Measurements from ENCODE around the gene TMSB4X.
A peak's percentile ranks its signal among the peaks of the same experiment; 100 is the strongest.
"Not testable (repeated sequence)": the region's sequence is repeated elsewhere in the genome, so short reads cannot be mapped to it uniquely, and the experiment has no call there.

The TMSB4X gene

DNA sequence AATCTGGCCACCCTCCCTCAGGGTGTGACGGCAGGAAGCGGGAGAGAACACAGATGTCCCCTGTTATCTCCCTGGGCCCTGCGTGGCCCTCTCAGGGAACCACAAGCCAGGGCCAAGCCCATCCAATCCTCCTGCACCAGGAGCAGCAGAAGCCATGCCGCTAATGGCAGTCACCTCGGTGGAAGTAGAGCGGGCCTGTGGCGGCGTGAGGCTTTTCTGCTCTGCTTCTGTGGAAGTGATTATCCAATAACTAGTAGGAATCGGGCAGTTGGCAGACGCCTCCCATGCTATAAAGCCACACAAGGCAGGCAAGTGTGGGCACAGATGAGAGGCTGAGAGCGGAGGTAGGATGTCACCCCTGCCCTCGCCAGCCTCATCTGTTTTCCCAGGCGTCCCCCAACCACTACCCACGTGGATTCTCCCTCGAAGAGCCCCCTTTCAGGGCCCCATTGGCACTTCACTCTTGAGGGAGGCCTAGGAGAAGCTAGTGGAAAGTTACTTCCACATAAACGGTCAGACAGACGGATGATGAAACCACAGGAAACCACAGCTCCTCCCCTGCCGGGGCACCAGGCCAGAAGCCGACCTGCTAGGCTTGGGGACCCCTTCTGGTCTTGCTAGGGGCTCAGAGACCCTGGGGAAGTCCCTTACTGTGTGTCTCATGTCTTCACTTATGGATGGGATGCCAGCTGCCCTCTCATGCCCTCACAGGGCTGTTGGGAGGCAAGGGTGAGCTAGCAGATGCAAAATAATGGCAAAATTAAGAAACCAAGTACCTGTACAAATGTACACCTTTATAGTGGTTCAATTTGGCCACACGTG lies 18.8 kb upstream of the TMSB4X start:
- peak; percentile 50 for DNase-seq

DNA sequence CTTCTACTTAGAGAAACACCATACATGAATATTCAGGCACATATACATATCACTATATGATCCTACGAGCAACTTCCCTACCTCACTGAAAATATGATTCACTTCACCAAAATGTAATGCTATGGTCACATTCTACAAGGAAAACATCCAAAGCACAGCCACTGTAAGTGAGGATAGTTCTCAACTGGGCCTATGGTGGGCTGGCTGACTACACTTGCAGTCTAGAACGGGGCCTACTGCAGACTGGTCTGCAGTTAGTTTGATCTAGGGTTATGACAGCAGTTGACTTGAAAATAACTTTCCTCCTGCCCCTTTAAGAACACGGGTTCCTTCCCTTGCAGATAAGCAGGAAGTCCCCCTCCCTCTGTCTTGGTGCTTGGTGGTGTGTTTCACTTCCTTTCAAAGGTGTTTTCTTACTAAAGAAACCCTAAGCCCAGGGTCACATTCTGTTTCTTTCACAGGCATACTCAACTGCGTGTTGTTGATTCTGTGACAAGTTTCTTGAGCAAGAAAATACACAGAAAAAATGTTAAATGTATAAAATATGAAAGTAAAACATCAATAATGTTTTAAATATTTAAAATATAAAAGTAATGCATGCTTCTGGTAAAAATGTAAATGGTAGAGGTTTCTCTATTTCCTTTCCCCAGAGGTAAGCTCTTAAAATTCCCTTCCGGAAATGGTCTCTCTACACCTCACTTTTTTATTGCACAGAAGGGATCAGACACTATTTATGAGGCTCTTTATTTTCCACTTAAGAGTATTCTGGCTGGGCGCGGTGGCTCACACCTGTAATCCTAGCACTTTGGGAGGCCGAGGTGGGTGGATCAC lies 18.0 kb upstream of the TMSB4X start:
- DNase-seq, result no peak

DNA sequence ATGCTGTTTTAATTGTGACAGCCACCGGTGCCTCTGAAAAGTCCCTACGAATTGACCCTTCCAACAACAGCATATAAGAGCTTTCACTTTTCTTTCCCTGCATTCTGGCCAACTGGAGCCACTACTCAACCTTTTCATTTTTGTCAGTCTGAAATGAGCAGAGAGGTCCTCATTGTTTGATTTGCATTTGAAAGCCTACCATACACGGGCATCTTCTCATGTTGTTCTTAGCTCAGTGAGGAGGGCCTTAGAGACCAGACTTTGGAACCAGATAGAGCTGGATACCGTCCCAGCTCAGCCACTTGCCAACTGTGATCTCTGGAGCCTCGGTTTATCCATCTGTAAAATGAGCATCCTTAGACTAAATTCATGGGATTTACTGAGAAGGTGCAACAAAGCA lies 16.9 kb upstream of the TMSB4X start:
- DNase-seq, result no peak

DNA sequence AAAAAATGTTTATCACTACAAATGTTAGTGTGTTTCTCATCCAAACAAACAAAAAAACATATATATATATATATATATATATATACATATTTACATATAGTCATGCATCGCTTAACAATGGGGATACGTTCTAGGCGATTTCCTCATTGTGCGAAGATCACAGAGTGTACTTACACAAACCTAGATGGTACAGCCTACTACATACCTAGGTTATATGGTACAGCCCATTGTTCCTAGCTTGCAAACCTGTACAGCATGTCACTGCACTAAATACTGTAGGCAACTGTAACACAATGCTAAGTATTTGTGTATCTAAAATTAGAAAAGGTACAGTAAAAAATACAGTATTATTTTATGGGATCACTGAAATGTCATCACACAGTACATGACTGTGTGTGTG lies 16.4 kb upstream of the TMSB4X start:
- DNase-seq, result no peak

DNA sequence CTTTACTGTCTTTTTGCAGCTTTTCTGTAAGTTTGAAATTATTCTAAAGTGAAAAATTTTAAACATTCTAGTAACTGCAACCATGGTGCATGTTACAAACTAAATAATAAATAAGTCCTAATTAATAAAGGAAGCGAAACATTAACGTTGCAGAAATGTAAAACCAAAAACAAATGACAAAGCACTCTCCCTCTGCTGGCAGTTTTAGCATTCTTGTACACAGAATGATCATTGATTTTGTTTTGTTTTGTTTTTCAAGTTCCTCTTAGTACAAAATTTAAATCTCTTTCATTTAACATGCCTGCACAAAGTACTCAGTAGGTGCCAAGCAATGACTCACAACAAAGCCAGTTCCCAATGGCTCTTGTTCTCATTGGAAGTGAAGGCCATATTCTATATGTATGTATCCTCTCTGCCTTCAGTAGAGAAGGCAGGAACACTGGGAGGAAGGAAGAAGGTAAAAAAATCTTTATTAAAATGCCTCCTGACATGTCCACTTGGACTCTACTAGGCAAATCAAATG lies 13.7 kb upstream of the TMSB4X start:
- DNase-seq, result no peak

DNA sequence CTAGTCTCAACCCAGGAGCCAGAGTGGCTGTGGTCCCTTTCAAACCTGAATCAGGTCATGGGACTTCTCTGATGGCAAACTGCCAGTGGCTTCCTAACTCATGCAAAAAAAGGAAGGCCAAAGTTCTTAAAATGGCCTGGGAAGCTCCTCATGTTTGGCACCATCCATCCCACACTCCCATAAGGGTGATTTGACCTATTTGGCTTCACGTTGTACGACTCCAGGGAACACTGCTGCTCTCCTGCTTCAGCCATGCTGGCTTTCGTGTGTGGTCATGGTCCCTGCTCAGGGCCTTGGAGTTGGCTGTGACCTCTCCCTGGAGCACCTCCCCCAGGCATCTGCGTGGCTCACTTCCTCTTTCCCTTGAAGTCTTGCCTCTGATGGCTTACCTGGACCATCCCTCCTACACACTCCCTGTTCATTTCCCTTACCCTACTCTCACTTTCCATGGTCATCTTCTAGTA lies 12.8 kb upstream of the TMSB4X start:
- DNase-seq, result no peak

DNA sequence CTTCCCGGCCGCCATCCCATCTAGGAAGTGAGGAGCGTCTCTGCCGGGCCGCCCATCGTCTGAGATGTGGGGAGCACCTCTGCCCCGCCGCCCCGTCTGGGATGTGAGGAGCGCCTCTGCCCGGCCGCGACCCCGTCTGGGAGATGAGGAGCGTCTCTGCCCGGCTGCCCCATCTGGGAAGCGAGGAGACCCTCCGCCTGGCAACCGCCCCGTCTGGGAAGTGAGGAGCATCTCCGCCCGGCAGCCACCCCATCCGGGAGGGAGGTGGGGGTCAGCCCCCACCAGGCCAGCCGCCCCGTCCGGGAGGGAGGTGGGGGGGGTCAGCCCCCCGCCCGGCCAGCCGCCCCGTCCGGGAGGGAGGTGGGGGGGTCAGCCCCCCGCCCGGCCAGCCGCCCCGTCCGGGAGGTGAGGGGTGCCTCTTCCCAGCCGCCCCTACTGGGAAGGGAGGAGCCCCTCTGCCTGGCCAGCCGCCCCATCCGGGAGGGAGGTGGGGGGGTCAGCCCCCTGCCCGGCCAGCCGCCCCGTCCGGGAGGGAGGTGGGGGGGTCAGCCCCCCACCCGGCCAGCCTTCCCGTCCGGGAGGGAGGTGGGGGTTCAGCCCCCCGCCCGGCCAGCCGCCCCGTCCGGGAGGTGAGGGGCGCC lies 11.6 kb upstream of the TMSB4X start:
- not testable (repeated sequence) for DNase-seq

DNA sequence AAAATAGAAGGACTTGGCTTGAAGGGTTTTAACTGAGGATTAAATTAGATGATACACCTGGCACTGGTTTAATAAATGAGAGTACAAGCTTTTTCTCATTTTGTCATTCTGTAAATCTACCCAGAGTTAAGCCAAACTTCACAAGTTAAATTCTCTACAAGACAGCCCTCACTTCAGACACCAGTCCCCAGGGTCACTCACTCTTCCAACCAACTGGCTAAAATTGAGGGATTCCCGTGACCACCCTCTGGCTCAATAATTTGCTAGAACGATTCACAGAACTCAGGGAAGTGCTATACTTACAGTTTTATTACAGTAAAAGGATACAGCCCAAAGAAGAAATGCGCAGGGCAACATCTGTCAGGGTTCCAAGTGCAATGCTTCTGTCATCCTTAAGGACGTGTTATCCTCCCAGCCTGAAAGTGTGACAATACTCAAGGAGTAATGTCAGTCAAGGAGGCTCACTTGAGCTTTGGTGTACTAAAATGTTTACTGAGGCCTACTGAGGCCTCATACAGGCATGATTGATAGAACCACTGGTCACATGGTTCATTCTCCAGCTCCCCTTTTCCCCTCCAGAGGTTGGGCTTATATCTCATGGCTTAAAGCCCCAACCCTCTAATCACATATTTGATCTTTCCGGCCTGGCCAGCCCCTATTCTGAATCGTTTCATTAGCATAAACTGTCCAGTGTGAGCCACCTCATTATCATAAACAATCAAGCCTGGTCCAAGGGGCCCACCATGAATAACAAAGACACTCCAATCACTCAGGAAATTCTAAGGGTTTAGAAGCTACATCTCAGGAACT lies 9.6 kb upstream of the TMSB4X start:
- no peak for DNase-seq

DNA sequence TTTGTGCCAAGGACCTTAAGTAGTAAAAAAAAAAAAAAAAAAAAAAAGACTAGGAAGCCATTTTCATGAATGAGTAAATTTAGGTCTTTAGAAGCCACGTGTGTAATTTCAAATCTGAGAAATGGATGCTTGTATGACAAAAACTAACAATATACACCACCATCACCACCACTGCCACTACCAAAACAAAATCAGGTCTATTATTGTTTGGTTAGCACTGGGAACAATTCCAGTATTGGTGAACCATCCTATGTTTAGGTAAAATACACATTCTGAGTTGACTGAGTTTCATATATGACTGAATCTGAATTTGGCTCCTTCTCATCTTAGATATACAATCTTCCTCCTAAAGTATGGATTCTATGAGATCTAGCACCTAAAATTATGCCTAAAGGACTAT lies 8.8 kb upstream of the TMSB4X start:
- no peak for DNase-seq

DNA sequence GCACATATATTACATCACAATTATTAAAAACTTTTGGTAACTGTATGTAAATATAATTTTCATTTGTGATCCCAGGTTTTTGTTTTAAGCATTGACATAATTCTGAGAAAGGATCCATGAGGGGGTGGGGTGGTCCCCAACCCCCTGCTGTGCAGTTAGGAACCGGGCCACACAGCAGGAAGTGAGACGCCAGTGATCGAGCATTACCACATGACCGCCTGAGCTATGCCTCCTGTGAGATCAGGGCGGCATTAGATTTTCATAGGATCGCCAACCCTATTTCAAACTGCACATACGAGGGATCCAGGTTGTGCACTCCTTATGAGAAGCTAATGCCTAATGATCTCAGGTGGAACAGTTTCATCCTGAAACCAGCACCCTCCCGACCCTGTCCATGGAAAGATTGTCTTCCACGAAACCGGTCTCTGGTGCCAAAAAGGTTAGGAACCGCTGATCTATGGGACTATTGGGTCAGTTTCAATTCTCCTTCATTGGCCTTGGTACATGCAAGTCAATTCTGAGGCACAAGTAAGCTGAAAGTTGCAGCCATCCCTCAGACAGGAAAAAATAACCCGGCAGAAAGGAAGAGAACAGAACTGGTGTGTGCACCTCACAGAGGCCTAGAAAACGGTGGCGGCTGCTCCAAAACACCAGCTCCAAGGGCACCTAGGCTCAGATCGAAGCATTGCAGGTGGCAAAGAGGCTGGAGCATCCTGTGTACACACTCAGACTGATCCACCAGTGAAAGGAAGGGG lies 7.0 kb upstream of the TMSB4X start:
- no peak for DNase-seq

DNA sequence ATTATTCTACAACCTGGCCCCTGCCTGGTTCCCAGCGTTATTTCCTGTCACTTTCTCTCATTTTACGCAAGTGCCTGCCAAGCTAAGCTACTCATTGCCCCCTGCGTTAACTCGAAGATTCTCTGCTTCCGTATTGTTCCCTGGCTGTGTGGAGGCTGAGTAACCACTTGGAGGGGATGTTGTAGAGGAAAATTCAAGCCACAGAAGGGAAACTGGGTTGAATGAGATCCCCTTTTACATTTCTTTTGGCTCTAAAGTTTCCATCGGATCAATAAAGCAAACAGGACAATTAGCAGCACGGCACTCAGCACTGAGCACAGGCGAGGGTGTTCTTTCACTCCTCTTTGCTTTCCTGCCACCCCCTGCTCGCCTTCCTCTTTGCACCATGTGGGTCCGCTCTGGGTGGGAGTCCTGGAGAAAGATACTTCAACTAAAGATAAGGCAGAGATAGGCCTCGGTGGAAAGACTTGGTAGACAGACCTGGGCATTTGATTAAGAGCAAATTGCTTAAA lies 4.2 kb upstream of the TMSB4X start:
- no peak for DNase-seq

DNA sequence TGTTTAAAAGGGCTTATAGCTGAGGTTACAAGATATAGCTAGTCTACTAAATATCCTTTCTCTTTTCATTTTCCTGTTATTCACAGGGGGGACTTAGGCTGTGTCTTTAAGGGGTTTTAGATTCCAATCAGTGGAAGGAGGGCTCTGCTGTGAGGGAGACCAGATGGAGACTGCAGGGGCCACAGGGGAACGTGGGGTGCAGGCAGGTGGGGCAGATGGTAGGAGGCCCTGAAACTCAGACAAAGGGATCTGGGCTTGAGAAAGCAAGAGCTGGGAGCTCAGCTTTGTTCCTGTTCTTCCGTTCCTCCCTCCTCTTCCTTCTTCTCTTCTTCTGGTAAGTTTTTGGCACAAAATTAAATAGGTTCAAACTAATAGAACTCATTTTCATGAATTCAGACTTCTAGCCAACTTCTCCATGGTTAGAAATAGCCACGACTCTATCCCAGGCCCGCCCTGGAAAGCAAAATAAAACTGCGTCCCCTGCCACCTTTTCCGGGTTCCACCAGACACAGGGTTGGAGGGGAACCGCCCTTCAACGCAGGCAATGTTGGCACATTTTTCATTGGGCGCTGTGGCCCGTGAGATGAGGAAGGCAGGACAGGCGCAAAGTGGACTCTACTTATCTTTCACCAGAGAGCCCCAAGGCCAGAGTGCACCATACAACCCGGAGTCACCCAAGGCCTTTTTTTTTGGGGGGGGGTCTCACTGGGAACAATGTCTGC lies 3.5 kb upstream of the TMSB4X start:
- no peak for DNase-seq

DNA sequence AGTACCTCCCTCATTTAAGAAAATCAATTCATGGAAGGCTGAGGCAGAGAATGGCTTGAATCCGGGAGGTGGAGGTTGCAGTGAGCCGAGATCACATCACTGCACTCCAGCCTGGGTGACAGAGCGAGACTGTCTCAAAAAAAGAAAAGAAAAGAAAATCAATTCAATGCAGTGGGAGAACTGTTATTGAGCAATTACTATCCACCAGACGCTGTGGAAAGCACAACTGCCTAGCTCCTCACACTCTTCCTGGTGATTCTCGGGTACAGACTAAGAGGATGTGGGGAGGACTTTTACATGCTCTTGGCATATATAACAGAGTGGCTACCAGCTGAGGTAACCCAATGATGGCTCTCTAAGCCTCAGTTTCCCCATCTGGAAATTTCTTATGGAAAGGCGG lies 2.7 kb upstream of the TMSB4X start:
- no peak for DNase-seq

DNA sequence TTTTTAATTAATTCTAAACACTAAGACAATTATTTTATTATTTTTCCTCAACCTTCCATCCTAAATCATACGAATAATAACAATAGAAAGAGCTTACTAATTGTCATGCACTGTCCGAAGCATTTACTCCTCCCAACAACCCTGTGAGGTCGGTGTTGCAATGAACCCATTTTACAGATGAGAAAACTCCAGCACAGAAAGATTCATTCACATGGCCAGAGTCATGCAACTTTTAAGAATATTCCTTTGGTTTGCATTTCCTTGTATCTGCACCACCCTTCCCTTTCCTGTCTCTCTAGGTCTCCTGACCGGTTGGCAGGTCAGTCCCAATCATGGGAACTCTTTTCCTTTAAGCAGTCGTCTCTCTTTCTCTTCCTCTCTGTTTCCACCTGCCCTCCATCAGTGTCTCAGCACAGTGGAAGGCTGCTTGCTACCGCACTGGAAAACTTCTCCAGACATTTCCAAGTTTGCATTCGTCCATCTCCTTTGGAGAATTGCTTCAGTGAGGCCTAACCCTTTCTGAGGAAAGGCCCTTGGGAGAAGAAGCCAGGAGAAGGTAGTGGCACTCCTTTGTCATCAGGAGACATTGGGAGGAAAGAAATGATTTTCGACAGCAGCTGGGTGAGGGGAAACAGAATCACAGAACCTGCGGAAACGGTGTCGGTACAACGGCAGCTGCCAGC lies 1.9 kb upstream of the TMSB4X start:
- DNase-seq, result no peak

DNA sequence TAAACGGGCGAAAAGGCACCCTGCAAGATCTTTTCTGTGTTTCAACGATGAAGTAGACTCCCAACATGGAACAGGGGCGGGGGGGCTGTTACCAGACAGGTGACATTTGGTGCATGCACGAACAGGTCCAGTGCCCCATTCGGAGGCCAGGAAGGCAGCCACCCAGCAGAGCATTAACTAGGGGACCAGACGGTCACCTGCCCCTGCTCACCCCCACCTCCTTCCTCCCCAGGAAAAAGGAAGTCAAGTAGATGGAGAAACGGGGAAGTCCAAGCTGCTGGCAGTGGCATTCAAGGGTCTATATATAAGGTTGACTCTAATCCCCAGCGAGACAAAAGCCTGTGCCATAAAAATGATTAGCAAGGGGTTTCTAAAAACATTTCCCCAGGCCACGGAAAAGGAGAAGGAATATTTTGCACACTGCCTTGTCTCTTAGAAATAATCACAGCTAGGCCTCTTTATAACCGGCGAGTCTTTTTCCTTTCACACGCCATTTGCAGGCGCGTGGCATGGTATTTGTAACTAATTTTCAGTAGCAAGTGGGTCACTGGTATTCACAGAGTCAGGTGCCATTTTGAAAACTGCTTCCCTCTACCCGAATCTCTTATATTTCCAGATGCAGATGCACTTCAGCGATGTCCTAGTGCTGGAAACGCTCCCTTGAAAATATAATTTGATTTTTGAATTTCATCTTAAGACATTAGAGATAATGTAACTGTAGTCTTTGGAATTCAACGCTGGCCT lies 1.2 kb upstream of the TMSB4X start:
- DNase-seq, result peak; percentile 40

DNA sequence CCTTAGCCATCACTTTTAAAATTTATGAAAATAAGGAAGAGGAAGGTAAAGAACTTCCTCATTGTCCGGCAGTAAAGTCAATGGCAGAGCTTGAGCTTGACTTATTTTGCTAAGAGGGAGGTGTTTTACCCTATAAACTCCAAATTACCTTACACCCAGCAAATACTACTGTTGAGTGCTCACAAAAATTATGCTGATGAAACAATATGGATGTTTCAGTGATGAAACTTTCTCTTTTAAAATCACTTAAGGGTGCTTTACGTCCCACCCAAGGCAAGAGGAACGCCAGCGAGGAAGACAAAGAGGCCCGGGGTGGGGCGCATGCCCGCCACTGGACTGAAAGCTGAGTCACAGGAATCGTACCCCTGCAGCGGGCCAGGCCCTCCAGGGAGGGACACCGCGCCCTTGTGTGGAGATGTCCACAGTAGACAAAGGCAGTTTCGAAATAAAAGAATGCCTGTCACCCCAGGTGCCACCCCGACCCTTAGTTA lies 560 bp upstream of the TMSB4X start:
- peak; percentile 61 for DNase-seq

DNA sequence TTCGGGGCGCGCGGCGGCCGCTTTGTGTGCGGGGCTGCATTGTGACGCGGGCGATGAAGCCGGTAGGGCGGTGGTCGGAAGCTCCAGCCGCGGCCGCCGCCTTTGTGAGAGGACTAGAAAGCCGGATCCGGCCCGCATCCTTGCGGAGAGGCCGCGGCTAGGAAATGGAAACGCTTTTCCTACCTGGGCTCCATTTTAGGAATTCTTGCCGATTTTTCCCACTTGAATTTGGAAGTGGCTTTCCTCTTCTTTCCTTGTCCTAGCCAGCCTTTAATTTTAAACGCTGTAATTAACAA lies 708 bp downstream of the TMSB4X start:
- DNase-seq, result no peak

DNA sequence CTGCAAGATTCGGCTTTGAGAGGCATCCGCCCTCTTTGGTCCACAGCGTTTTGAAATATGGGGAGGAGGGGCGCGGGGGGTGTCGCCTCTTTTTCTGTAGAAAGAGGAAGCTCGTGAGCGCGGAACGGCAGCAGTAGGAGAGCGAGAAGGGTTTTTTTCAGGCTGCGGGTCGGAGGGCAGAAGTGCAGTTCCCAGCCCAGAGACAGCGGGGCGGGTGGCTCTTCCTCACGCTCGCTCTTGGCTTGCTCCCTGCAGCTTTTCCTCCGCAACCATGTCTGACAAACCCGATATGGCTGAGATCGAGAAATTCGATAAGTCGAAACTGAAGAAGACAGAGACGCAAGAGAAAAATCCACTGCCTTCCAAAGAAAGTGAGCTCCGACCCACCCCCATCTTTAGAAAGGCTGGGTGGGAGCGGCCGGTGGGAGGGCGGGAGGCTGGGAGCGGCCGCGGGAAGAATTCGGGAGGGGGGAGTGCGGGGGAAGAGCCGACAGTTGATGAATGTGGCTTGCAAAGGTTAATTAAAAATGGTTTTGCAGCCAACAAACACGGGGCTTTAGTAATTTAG lies 1.2 kb downstream of the TMSB4X start:
- DNase-seq, result peak; percentile 54
